Left cardiac atrium (tissue), 4 donors: ENCODE results near the gene KLC4. TPM values are rescaled to one million over a fixed set of nuclear protein-coding genes. Genes with fewer than 3 reads are reported as not detected.
"Not testable (repeated sequence)": the region's sequence is repeated elsewhere in the genome, so short reads cannot be mapped to it uniquely, and the experiment has no call there.

Source experiments
- ATAC-seq, 2 donors: fragments of 200-7000 bp; cut with Tn5 transposase; one replicate each; pipeline ENCODE4 v1.9.1; 2020; ENCODE audit warnings: mild to moderate bottlenecking in 2 of 2, moderate library complexity in 2 of 2
- DNase-seq: peaks from one replicate; pipeline ENCODE4 v3.0.0-alpha.2; 2020
- intact Hi-C, 2 donors: fragments of 100-400 bp; cut with DNase I; formaldehyde crosslinking; loops; one replicate each; pipeline versions ENCODE4 v1.14.1 to v1.15.1; 2022 to 2023
- total RNA-seq, 2 donors: library from RNA; stranded (reverse); fragmentation: NEBNext Ultra II Directional; extraction: Animal tissue kit (Norgen Biotek cat#: 25700); gene quantifications; one replicate each; pipeline ENCODE4 v1.2.1, GENCODE V29; 2021
- donor health status: DM: no; HTN: yes; CAD: no.
- donor health status: DM: no; HTN: yes; CAD: no; lungs with severe emphysema.
- donor health status: DM: yes; HTN: yes; CAD: no.
- donor health status: Dilated cardiomyopathy.

KLC4 gene
- total RNA-seq, 2 donors from 2014 or later = 37.0 to 37.5 TPM

- no peak for ATAC-seq
- DNase-seq = no peak
- intact Hi-C loops = no loop called here
Observed at GRCh38 chr6:43107344-43108062, 48.1 kb downstream of the KLC4 start.

GRCh38 chr6:43113431-43114260, 54.2 kb downstream of the KLC4 start:
- DNase-seq (no peak), ATAC-seq (peak; percentile 13 to 20)
- intact Hi-C loops = no loop called here

DNA sequence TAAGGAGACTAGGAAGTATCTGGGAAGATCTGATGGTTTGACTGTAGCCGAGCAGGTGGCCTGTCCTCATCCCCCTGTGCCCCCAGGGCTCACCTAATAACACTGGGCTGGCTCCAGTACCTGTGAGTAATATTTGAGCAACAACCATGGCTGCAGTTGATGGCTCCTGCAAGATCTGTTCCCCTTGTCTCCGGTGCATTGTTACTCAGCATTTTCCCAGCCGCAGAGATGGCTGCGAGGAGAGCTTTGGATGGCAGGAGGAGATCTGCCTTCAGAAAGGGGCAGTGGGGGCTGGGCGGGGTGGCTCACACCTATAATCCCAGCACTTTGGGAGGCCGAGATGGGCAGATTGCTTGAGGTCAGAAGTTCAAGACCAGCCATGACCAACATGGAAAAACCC, 55.9 kb downstream of the KLC4 start:
- intact Hi-C loops = no loop called here

DNA sequence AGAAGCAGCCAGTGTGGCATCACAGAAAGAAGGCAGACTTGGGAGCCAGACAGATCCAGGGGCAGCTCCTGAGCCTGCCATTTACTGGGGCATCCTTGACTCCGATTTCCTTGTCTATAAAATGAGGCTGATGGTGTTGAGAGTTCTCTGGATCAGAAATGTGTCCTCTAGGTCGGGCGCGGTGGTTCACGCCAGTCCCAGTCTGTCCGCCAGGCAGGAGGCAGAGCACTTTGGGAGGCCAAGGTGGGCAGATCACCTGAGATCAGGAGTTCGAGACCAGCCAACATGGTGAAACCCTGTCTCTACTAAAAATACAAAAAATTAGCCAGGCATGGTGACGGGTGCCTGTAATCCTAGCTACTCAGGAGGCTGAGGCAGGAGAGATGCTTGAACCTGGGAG, 58.0 kb downstream of the KLC4 start:
- DNase-seq, intact Hi-C loops, ATAC-seq: not testable (repeated sequence)

More for the DNA sequence above, 55.9 kb downstream of the KLC4 start:
- DNase-seq (no peak), ATAC-seq (no peak)

DNA sequence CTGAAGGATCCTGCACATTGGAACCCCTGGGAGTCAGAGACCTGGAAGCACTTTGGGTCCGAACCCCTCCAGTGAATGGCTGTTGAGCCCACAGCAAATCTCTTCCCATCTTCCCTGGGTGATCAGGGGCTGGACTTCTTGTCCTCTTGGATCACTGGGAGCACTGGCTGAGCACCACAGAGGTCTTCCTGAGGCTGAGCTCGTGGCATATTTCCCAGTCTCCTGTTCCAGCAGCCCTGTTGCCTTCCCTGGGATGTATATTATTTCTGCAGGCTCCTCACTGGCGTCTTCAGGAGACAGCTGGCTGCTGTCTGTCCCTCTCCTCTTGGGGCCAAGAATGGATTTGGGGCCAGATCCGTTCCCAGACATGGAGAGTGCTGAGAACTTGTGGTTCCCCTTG, 60.1 kb downstream of the KLC4 start:
- intact Hi-C loops = no loop called here
- ATAC-seq = no peak
- no peak for DNase-seq

GRCh38 chr6:43120101-43120763, 60.8 kb downstream of the KLC4 start:
- intact Hi-C loops = no loop called here
- ATAC-seq = no peak
- DNase-seq = no peak

- DNase-seq (peak; percentile 75), ATAC-seq (peak; percentile 77 to 87)
- intact Hi-C loops = no loop called here
Observed at GRCh38 chr6:43120944-43121913, 61.8 kb downstream of the KLC4 start.

DNA sequence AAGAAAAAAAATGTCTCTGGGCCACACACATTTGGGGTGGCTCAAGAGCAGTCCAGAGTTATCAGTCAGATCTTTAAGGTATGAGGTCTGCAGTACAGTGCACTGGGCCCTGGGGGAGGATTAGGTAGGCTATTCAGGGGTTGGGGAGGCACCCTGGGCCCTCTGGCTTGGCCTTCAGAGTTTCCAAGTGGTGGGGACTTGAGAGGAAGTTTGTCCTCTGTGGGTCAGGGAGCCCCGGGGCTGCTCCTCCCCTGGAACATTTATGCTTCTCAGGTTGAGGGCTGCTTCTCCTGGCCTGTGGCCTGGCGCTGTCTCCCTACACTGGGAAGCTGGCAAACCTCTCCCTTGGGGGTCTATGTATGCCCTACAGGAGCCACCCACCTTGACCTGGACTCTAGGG, 62.7 kb downstream of the KLC4 start:
- DNase-seq = no peak
- intact Hi-C loops = no loop called here
- no peak for ATAC-seq

DNA sequence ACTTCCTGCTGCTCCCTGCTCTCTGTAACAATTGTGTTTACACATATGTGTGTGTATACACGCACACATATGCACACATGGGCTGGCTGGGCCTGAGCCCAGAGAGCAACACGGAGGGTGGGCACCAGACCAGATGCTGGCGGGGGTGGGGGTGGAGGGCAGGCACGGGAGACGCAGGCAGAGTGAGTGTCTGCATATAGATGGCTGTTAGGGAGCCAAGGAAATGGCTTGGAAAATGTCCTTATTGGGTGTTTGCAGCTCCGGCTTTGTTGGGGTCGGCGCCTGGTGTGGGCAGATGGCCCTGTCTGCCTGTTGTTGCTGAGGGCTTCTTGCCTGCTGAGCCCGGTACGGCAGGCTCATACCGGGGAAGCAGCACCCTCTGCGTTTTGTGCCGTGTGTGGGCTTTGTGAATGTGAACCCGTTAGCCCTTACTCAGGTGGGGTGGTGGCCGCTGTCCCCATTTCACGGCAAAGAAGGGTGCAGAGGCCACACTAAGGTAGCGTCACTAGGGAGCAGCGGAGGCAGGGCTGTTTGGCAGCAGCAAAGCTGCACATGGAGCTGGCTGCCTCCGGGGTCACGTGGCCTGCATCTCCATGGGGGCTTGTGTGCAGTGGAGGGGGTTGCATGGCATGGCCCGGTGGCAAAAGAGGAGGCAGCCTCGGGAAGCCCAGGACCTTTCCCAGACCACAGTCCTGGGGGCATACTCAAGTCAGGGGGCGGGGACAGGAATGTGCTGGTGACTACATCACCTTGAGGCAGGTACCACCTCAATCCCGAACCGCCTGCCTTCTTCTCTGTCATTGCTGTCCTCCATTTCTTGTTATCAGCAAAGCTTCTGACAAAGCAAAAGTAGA, 64.3 kb downstream of the KLC4 start:
- ATAC-seq (no peak), DNase-seq (no peak)
- intact Hi-C loops = no loop called here

DNA sequence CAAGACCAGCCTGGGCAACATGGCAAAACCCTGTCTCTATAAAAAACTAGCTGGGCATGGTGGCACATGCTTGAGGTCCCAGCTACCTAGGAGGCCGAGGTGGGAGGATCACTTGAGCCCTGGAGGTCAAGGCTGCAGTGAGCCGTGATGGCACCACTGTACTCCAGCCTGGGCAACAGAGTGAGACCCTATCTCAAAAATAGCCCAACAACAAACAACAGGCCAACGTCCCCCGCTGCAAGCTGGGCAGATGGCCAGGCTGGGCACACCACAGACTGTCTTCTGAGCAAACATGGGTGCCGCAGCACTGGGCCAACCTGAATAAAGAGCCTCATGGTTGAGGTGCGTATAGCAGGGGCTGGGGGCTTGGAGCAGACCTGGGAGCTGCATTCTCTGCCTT, 65.0 kb downstream of the KLC4 start:
- intact Hi-C loops = no loop called here
- ATAC-seq (no peak), DNase-seq (no peak)

Other genes starting within 250 kb of the KLC4 start
- 10 to 100 TPM; 50.8 to 60.8 TPM for gene RPL7L1, start 180.0 kb upstream of the KLC4 start, total RNA-seq
- gene PTCRA, start 143.6 kb upstream of the KLC4 start, total RNA-seq = not detected
- gene CNPY3, start 130.2 kb upstream of the KLC4 start, total RNA-seq = 10 to 100 TPM; 19.1 to 28.4 TPM
- gene GNMT, start 98.9 kb upstream of the KLC4 start, total RNA-seq = under 1 TPM; 0.41 to 0.63 TPM
- gene PEX6, start 80.5 kb upstream of the KLC4 start, total RNA-seq = 10 to 100 TPM; 15.0 to 25.6 TPM
- 10 to 100 TPM; 25.2 to 30.2 TPM for gene PPP2R5D, start 75.1 kb upstream of the KLC4 start, total RNA-seq
- 10 to 100 TPM; 31.9 to 37.6 TPM for gene MEA1, start 45.7 kb upstream of the KLC4 start, total RNA-seq
- 100 to 1,000 TPM in 1 of 2 donors, 10 to 100 TPM in 1; 81.5 to 113 TPM for gene KLHDC3, start 45.4 kb upstream of the KLC4 start, total RNA-seq
- 10 to 100 TPM; 24.7 to 37.0 TPM for gene RRP36, start 38.0 kb upstream of the KLC4 start, total RNA-seq
- 10 to 100 TPM in 1 of 2 donors, 1 to 10 TPM in 1; 7.6 to 10.8 TPM for gene CUL7, start 5.8 kb upstream of the KLC4 start, total RNA-seq
- gene MRPL2, start 197 bp upstream of the KLC4 start, total RNA-seq = 10 to 100 TPM; 76.3 to 97.1 TPM
- gene PTK7, start 16.7 kb downstream of the KLC4 start, total RNA-seq = 1 to 10 TPM; 6.6 to 7.8 TPM
- gene SRF, start 111.6 kb downstream of the KLC4 start, total RNA-seq = 10 to 100 TPM; 68.0 to 92.0 TPM
- 10 to 100 TPM; 14.6 to 17.4 TPM for gene CUL9, start 122.6 kb downstream of the KLC4 start, total RNA-seq
- 10 to 100 TPM; 22.7 to 35.4 TPM for gene DNPH1, start 169.8 kb downstream of the KLC4 start, total RNA-seq
- gene TTBK1, start 183.8 kb downstream of the KLC4 start, total RNA-seq = under 1 TPM; 0.13 to 0.24 TPM
- gene SLC22A7, start 238.6 kb downstream of the KLC4 start, total RNA-seq = not detected
- gene CRIP3, start 249.2 kb downstream of the KLC4 start, total RNA-seq = 1 to 10 TPM in 1 of 2 donors, under 1 TPM in 1; 0.85 to 1.5 TPM